DND-41 (cell line): Measurements from ENCODE around the gene KCNT2.

Experiments
- ATAC-seq: fragments of 200-7000 bp; cut with Tn5 transposase; 3 replicates; pipeline ENCODE4 v1.9.1; 2021; ENCODE audit warnings: low read depth; ENCODE audit not compliant: insufficient read depth
- DNase-seq: peaks from one replicate; pipeline ENCODE4 v3.0.0-alpha.2; 2020
- H2AFZ ChIP-seq: 2 replicates; pipeline ENCODE4 v1.6.0; 2012; ENCODE audit warnings: low read depth, low read length
- H3K27ac ChIP-seq: 2 replicates; pipeline ENCODE4 v1.5.1; 2012; ENCODE audit warnings: low read length, inconsistent platforms
- H3K27me3 ChIP-seq: fragments of 200-600 bp; sonication (generic); 2 replicates; pipeline ENCODE4 v1.6.0; 2012; ENCODE audit warnings: low read length, mild to moderate bottlenecking, inconsistent platforms; ENCODE audit not compliant: insufficient read depth, poor library complexity
- H3K36me3 ChIP-seq: 2 replicates; pipeline ENCODE4 v1.5.1; 2012; ENCODE audit warnings: low read length, inconsistent platforms; ENCODE audit not compliant: insufficient read depth
- H3K4me1 ChIP-seq: 2 replicates; pipeline ENCODE4 v1.5.1; 2012; ENCODE audit warnings: mild to moderate bottlenecking, low read length; ENCODE audit not compliant: insufficient read depth
- H3K4me2 ChIP-seq: 2 replicates; pipeline ENCODE4 v1.6.0; 2012; ENCODE audit warnings: mild to moderate bottlenecking, moderate library complexity, low read length, inconsistent platforms; ENCODE audit not compliant: insufficient read depth
- H3K4me3 ChIP-seq, 2 experiments: fragments of 200-600 bp in 1 of 2; shearing (Covaris generic) in 1 of 2; 2 replicates each; pipeline ENCODE4 v1.5.1; 2012 to 2016; ENCODE audit warnings: inconsistent platforms in 2 of 2, low read length in 2 of 2, mild to moderate bottlenecking in 2 of 2, low read depth in 1 of 2, moderate library complexity in 1 of 2
- H3K79me2 ChIP-seq: 2 replicates; pipeline ENCODE4 v1.6.0; 2012; ENCODE audit warnings: low read length, inconsistent platforms; ENCODE audit not compliant: insufficient read depth
- H3K9ac ChIP-seq: 2 replicates; pipeline ENCODE4 v1.6.0; 2012; ENCODE audit warnings: low read depth, mild to moderate bottlenecking, inconsistent platforms, low read length, moderate library complexity
- H3K9me3 ChIP-seq: 2 replicates; pipeline ENCODE4 v1.5.1; 2012; ENCODE audit warnings: low read length, moderate library complexity, mild to moderate bottlenecking, inconsistent platforms; ENCODE audit not compliant: insufficient read depth, severe bottlenecking
- H4K20me1 ChIP-seq: 2 replicates; pipeline ENCODE4 v1.6.0; 2012; ENCODE audit warnings: low read length; ENCODE audit not compliant: insufficient read depth
- CTCF ChIP-seq: IDR thresholded peaks from 2 replicates; pipeline ENCODE4 v1.5.1; 2012; ENCODE audit warnings: borderline replicate concordance, low read length, moderate library complexity, mild to moderate bottlenecking; ENCODE audit not compliant: poor library complexity, severe bottlenecking; ENCODE audit errors: extremely low read depth
- EZH2 ChIP-seq: IDR thresholded peaks from 3 replicates; pipeline ENCODE4 v1.6.1; 2012; ENCODE audit warnings: borderline replicate concordance, low read depth, mild to moderate bottlenecking, moderate library complexity, low read length, inconsistent platforms; ENCODE audit not compliant: severe bottlenecking

The KCNT2 gene

DNA sequence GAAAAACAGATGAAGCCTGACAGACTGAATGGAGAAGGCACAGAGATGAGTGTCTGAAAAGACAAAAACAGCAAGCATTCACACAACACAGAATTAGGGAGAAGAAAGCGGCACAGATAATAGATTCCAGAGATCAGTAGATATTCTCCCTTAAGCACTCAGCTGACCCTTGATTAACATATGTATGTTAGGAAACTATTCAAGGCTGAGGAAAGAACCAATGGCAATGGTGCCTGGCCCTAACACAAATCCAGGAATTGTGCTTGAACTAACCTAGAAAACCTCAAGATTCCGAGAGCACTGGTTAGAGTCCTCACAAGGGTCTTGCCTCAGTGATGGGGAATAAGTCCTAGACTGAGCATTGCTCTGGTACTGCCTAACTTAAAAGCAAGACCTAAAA lies 30.9 kb downstream of the KCNT2 start:
- DNase-seq: no peak
- H3K4me2 ChIP-seq: no peak overlapping the region
- no peaks in the 10 kb centered on the region for H4K20me1 ChIP-seq
- no peaks in the 10 kb centered on the region for H3K9me3 ChIP-seq
- no peak overlapping the region for H3K27ac ChIP-seq
- no peaks in the 10 kb centered on the region for H3K4me1 ChIP-seq
- H3K36me3 ChIP-seq: no peaks in the 10 kb centered on the region
- ATAC-seq: no peak
- TF ChIP-seq CTCF: no peak
- no peak for TF ChIP-seq EZH2
- H3K4me3 ChIP-seq: no peak overlapping the region
- no peaks in the 10 kb centered on the region for H3K79me2 ChIP-seq
- H2AFZ ChIP-seq: no peak overlapping the region
- no peaks in the 10 kb centered on the region for H3K27me3 ChIP-seq
- no peak overlapping the region for H3K9ac ChIP-seq

DNA sequence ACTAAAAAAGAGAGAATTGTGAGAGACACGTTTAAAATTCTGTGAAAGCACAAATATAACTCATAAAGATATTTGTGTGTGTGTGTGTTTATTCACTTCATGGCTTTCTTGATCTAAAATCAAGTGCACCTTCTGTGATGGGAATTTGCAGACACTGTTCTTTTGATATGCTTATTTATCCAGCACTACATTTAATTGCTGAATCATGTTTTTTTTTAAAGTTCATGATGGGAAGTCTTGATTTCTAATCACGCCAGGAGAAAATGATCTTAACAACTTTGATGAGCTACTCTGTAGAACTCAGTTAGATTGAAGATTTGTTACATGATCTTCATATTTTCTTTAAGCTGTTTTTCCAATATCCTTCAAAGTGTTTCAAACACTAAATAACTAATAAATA lies 35.0 kb downstream of the KCNT2 start:
- Histone ChIP-seq H3K4me3 (no peak overlapping the region), H3K27ac (no peak overlapping the region), H3K4me2 (no peak overlapping the region), H4K20me1 (no peaks in the 10 kb centered on the region), H3K27me3 (no peaks in the 10 kb centered on the region), H3K9ac (no peak overlapping the region), H3K36me3 (no peaks in the 10 kb centered on the region), H3K9me3 (no peaks in the 10 kb centered on the region), H2AFZ (no peak overlapping the region), H3K4me1 (no peaks in the 10 kb centered on the region), H3K79me2 (no peaks in the 10 kb centered on the region)
- TF ChIP-seq CTCF: no peak
- TF ChIP-seq EZH2: no peak
- DNase-seq: no peak
- ATAC-seq: no peak

DNA sequence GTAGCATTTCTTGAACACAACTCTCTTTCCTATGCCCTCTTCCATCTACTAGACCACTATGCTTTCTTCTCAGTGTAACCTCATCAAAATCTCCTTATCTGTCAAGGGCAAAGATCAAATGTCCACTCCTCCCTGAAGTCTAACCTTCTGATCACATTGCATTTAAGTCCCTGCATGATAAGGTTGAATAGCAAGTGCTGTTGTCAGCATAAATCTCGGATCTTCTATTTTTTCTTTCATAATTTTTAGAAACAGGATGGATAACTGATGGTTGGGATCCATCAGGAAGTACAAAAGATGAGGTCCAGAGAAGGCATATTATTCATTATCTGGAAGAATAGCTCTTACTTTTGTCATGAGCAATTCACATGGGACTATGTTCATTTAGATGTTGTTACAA lies 41.0 kb downstream of the KCNT2 start:
- Histone ChIP-seq H3K27me3 (no peaks in the 10 kb centered on the region), H3K4me2 (no peak overlapping the region), H3K27ac (no peak overlapping the region), H3K4me3 (no peak overlapping the region), H3K4me1 (no peaks in the 10 kb centered on the region), H4K20me1 (no peaks in the 10 kb centered on the region), H3K79me2 (no peaks in the 10 kb centered on the region), H3K9me3 (no peaks in the 10 kb centered on the region), H2AFZ (no peak overlapping the region), H3K9ac (no peak overlapping the region), H3K36me3 (no peaks in the 10 kb centered on the region)
- ATAC-seq (no peak), DNase-seq (no peak)
- no peak for TF ChIP-seq CTCF
- TF ChIP-seq EZH2: no peak

- TF ChIP-seq CTCF (no peak), EZH2 (no peak)
- no peak overlapping the region for H3K27ac ChIP-seq
- H2AFZ ChIP-seq: no peak overlapping the region
- H3K4me3 ChIP-seq: no peak overlapping the region
- no peaks in the 10 kb centered on the region for H4K20me1 ChIP-seq
- no peak overlapping the region for H3K9ac ChIP-seq
- H3K9me3 ChIP-seq: no peaks in the 10 kb centered on the region
- no peaks in the 10 kb centered on the region for H3K27me3 ChIP-seq
- ATAC-seq: no peak
- no peak overlapping the region for H3K4me2 ChIP-seq
- no peaks in the 10 kb centered on the region for H3K36me3 ChIP-seq
- DNase-seq: no peak
- H3K4me1 ChIP-seq: no peaks in the 10 kb centered on the region
- no peaks in the 10 kb centered on the region for H3K79me2 ChIP-seq
Measured at GRCh38 chr1:196563768-196564167, 44.5 kb downstream of the KCNT2 start.
